Kidney epithelial cell (primary cell): Measurements from ENCODE around the gene CBLN4. TPM values are rescaled to one million over a fixed set of nuclear protein-coding genes. Genes with fewer than 3 reads are reported as not detected.

Source experiments
- DNase-seq: peaks from one replicate; pipeline ENCODE4 v3.0.0-alpha.2; 2010; ENCODE audit warnings: low read depth
- H3K27me3 ChIP-seq: 2 replicates; pipeline ENCODE4 v1.6.0; 2011; ENCODE audit warnings: low read length; ENCODE audit not compliant: control insufficient read depth, insufficient read depth
- H3K36me3 ChIP-seq: 2 replicates; pipeline ENCODE4 v1.5.1; 2011; ENCODE audit warnings: low read length; ENCODE audit not compliant: control insufficient read depth, insufficient read depth
- H3K4me3 ChIP-seq: 2 replicates; pipeline ENCODE4 v1.5.1; 2011; ENCODE audit warnings: low read depth, mild to moderate bottlenecking, control low read depth, low read length
- CTCF ChIP-seq: IDR thresholded peaks from 2 replicates; pipeline ENCODE4 v1.5.1; 2011; ENCODE audit warnings: mild to moderate bottlenecking, moderate library complexity, low read length, control low read depth, inconsistent platforms; ENCODE audit not compliant: insufficient read depth, poor library complexity, severe bottlenecking
- total RNA-seq: library from RNA; depleted of rRNA; stranded (reverse); fragments of >200 nt; gene quantifications from 2 replicates; pipeline ENCODE4 v1.2.3, GENCODE V29; 2015

CBLN4 gene
- total RNA-seq, 1 donor from 2014 or later: not detected

GRCh38 chr20:56001890-56002289 is 3.4 kb downstream of the CBLN4 start:
- no peak for DNase-seq
- H3K36me3 ChIP-seq: no peaks in the 10 kb centered on the region
- TF ChIP-seq CTCF: no peak
- H3K27me3 ChIP-seq: peaks cover 37% of the 10 kb centered on the region
- H3K4me3 ChIP-seq: no peak overlapping the region

- no peak for DNase-seq
- no peaks in the 10 kb centered on the region for H3K36me3 ChIP-seq
- H3K27me3 ChIP-seq: peaks cover 33% of the 10 kb centered on the region
- TF ChIP-seq CTCF: no peak
- H3K4me3 ChIP-seq: no peak overlapping the region
Observed at GRCh38 chr20:56001106-56001785, 4.1 kb downstream of the CBLN4 start.

GRCh38 chr20:55978550-55978949 is 26.8 kb downstream of the CBLN4 start:
- H3K36me3 ChIP-seq: no peaks in the 10 kb centered on the region
- no peak for DNase-seq
- H3K4me3 ChIP-seq: no peak overlapping the region
- no peaks in the 10 kb centered on the region for H3K27me3 ChIP-seq
- TF ChIP-seq CTCF: no peak

- no peak for TF ChIP-seq CTCF
- Histone ChIP-seq H3K27me3 (no peaks in the 10 kb centered on the region), H3K4me3 (no peak overlapping the region), H3K36me3 (no peaks in the 10 kb centered on the region)
- DNase-seq: no peak
Observed at GRCh38 chr20:55977690-55978459, 27.4 kb downstream of the CBLN4 start.

- H3K27me3 ChIP-seq: no peaks in the 10 kb centered on the region
- H3K36me3 ChIP-seq: no peaks in the 10 kb centered on the region
- no peak for DNase-seq
- no peak for TF ChIP-seq CTCF
- H3K4me3 ChIP-seq: no peak overlapping the region
Observed at GRCh38 chr20:55974491-55975202, 30.7 kb downstream of the CBLN4 start.
